Uterus (tissue), 2 donors: Measurements from ENCODE around the gene CCN2.

ENCODE experiments used
- POLR2A ChIP-seq, 2 donors: fragments of 450-650 bp; IDR thresholded peaks; one replicate each; pipeline ENCODE4 v1.6.1; 2016; ENCODE audit warnings: antibody characterized with exemption in 2 of 2, mild to moderate bottlenecking in 1 of 2, moderate library complexity in 1 of 2
- TF ChIP-seq, protein P1 (sequence below), 4 experiments: fragments of 200-600 bp in 2 of 4; fragments of 450-650 bp in 2 of 4; sonication (generic) in 2 of 4; IDR thresholded peaks; one replicate each; pipeline ENCODE4 v1.5.1; 2016 to 2019; ENCODE audit warnings: antibody characterized with exemption in 4 of 4, mild to moderate bottlenecking in 2 of 4, moderate library complexity in 1 of 4

DNA sequence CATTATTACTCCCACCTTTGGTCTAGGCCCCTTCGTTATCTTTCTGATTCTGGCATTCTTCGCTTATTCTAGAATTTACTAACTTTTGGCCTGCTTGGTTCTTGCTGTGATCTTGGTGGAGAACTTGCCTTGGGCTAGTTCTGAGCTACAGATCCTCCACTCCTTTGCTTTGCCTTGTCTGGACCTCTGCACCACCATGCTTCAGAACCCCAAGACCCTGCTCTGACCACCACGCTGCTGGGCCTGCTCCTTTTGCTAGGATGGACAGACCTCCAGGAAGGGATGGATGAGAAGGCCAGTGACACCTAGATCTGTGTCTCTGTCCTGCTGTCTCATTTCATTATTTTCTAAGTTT, 30.4 kb upstream of the CCN2 start:
- TF ChIP-seq, protein P1, sequence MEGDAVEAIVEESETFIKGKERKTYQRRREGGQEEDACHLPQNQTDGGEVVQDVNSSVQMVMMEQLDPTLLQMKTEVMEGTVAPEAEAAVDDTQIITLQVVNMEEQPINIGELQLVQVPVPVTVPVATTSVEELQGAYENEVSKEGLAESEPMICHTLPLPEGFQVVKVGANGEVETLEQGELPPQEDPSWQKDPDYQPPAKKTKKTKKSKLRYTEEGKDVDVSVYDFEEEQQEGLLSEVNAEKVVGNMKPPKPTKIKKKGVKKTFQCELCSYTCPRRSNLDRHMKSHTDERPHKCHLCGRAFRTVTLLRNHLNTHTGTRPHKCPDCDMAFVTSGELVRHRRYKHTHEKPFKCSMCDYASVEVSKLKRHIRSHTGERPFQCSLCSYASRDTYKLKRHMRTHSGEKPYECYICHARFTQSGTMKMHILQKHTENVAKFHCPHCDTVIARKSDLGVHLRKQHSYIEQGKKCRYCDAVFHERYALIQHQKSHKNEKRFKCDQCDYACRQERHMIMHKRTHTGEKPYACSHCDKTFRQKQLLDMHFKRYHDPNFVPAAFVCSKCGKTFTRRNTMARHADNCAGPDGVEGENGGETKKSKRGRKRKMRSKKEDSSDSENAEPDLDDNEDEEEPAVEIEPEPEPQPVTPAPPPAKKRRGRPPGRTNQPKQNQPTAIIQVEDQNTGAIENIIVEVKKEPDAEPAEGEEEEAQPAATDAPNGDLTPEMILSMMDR (IDR thresholded peaks at IDR 0.05) = no peak
- TF ChIP-seq POLR2A (IDR thresholded peaks at IDR 0.05) = no peak
